ENCODE data around the gene HDGFL3.

Gene HDGFL3

GRCh38 chr15:83204697-83205096 lies 2.9 kb downstream of the HDGFL3 start:
- Histone ChIP-seq H3K9me3 (ENCODE audit: severe bottlenecking) (no peaks in the 10 kb centered on the region), H3K4me3 (ENCODE audit: low read depth, low read length) (no peak overlapping the region), H3K36me3 (peaks cover 43% of the 10 kb centered on the region), H3K27ac (no peak overlapping the region; the same call in 1 of the 2 replicates), H3K27me3 (ENCODE audit: insufficient read depth, low read depth, severe bottlenecking) (no peaks in the 10 kb centered on the region)
- TF ChIP-seq CTCF (IDR thresholded peaks at IDR 0.05; ENCODE audit: low read depth, low read length): no peak
- no peak for DNase-seq

- H3K27ac ChIP-seq: no peak overlapping the region
- no peak overlapping the region for H3K4me3 ChIP-seq (ENCODE audit: low read depth, low read length)
- DNase-seq: no peak
- peaks cover 43% of the 10 kb centered on the region for H3K36me3 ChIP-seq
- H3K9me3 ChIP-seq (ENCODE audit: severe bottlenecking): no peaks in the 10 kb centered on the region
- H3K27me3 ChIP-seq (ENCODE audit: insufficient read depth, low read depth, severe bottlenecking): no peaks in the 10 kb centered on the region
- TF ChIP-seq CTCF (IDR thresholded peaks at IDR 0.05; ENCODE audit: low read depth, low read length): no peak
Observed at GRCh38 chr15:83203543-83203942, 4.1 kb downstream of the HDGFL3 start.

GRCh38 chr15:83200589-83200988 lies 7.0 kb downstream of the HDGFL3 start:
- Histone ChIP-seq H3K27ac (no peak overlapping the region), H3K4me3 (ENCODE audit: low read depth, low read length) (no peak overlapping the region), H3K27me3 (ENCODE audit: insufficient read depth, low read depth, severe bottlenecking) (no peaks in the 10 kb centered on the region), H3K36me3 (peaks cover 24% of the 10 kb centered on the region), H3K9me3 (ENCODE audit: severe bottlenecking) (no peaks in the 10 kb centered on the region)
- no peak for TF ChIP-seq CTCF (IDR thresholded peaks at IDR 0.05; ENCODE audit: low read depth, low read length)
- no peak for DNase-seq

- no peaks in the 10 kb centered on the region for H3K27me3 ChIP-seq (ENCODE audit: insufficient read depth, low read depth, severe bottlenecking)
- peaks cover 20% of the 10 kb centered on the region for H3K36me3 ChIP-seq
- no peak for TF ChIP-seq CTCF (IDR thresholded peaks at IDR 0.05; ENCODE audit: low read depth, low read length)
- no peak for DNase-seq
- H3K9me3 ChIP-seq (ENCODE audit: severe bottlenecking): no peaks in the 10 kb centered on the region
- H3K4me3 ChIP-seq (ENCODE audit: low read depth, low read length): no peak overlapping the region
- H3K27ac ChIP-seq: no peak overlapping the region
Observed at GRCh38 chr15:83200162-83200561, 7.5 kb downstream of the HDGFL3 start.

- H3K4me3 ChIP-seq (ENCODE audit: low read depth, low read length): no peak overlapping the region
- no peaks in the 10 kb centered on the region for H3K9me3 ChIP-seq (ENCODE audit: severe bottlenecking)
- H3K27me3 ChIP-seq (ENCODE audit: insufficient read depth, low read depth, severe bottlenecking): no peaks in the 10 kb centered on the region
- TF ChIP-seq CTCF (IDR thresholded peaks at IDR 0.05; ENCODE audit: low read depth, low read length): no peak
- H3K27ac ChIP-seq: no peak overlapping the region
- DNase-seq: no peak
- peaks cover 13% of the 10 kb centered on the region for H3K36me3 ChIP-seq
Observed at GRCh38 chr15:83199288-83199687, 8.3 kb downstream of the HDGFL3 start.

- TF ChIP-seq CTCF (IDR thresholded peaks at IDR 0.05; ENCODE audit: low read depth, low read length): no peak
- DNase-seq: no peak
- no peak overlapping the region for H3K4me3 ChIP-seq (ENCODE audit: low read depth, low read length)
- no peaks in the 10 kb centered on the region for H3K9me3 ChIP-seq (ENCODE audit: severe bottlenecking)
- H3K36me3 ChIP-seq: peaks cover 15% of the 10 kb centered on the region
- H3K27ac ChIP-seq: no peak overlapping the region
- H3K27me3 ChIP-seq (ENCODE audit: insufficient read depth, low read depth, severe bottlenecking): no peaks in the 10 kb centered on the region
Observed at GRCh38 chr15:83198476-83198875, 9.1 kb downstream of the HDGFL3 start.

All from WERI-Rb-1 (cell line).